Fibroblast of the aortic adventitia (primary cell): ENCODE measurements around the gene EVA1C. TPM values are rescaled to one million over a fixed set of nuclear protein-coding genes. Genes with fewer than 3 reads are reported as not detected.
"Not testable (repeated sequence)": the region's sequence is repeated elsewhere in the genome, so short reads cannot be mapped to it uniquely, and the experiment has no call there.

Experiments
- DNase-seq: peaks from one replicate; pipeline ENCODE4 v3.0.0-alpha.2; 2010; ENCODE audit warnings: low read depth
- H3K4me3 ChIP-seq: 2 replicates; pipeline ENCODE4 v1.5.1; 2011; ENCODE audit warnings: low read depth, mild to moderate bottlenecking, control low read depth, low read length, moderate library complexity
- total RNA-seq: library from RNA; depleted of rRNA; stranded (reverse); fragments of >200 nt; gene quantifications from 2 replicates; pipeline ENCODE4 v1.2.3, GENCODE V29; 2012; ENCODE audit warnings: low replicate concordance
- TF ChIP-seq, protein P1 (sequence below): IDR thresholded peaks from 2 replicates; pipeline ENCODE4 v1.5.1; 2011; ENCODE audit warnings: mild to moderate bottlenecking, low read length, control low read depth, inconsistent platforms; ENCODE audit not compliant: insufficient read depth

The EVA1C gene
- total RNA-seq, 1 donor: 14.5 TPM

DNA sequence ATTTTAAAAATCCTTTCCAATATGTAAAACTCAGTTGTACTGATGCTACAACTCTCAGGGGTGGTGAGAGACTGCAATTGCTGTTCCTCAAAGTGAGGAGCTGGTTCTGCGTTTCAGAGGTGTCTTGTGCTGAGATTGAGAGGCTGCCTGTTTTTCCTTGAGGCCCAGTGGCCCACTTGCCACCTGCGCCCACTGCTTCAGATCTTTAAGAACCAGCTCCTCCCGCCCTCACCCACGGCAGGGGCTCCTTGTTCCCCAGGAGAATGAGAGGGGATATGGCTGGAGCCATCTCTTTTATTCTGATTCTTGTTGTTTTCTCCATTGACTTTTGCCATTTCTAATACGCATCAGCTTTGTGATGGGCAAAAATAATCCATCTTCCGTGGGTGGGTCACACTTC is 45.5 kb downstream of the EVA1C start:
- H3K4me3 ChIP-seq: no peak overlapping the region
- no peak for DNase-seq
- TF ChIP-seq, protein P1, sequence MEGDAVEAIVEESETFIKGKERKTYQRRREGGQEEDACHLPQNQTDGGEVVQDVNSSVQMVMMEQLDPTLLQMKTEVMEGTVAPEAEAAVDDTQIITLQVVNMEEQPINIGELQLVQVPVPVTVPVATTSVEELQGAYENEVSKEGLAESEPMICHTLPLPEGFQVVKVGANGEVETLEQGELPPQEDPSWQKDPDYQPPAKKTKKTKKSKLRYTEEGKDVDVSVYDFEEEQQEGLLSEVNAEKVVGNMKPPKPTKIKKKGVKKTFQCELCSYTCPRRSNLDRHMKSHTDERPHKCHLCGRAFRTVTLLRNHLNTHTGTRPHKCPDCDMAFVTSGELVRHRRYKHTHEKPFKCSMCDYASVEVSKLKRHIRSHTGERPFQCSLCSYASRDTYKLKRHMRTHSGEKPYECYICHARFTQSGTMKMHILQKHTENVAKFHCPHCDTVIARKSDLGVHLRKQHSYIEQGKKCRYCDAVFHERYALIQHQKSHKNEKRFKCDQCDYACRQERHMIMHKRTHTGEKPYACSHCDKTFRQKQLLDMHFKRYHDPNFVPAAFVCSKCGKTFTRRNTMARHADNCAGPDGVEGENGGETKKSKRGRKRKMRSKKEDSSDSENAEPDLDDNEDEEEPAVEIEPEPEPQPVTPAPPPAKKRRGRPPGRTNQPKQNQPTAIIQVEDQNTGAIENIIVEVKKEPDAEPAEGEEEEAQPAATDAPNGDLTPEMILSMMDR: no peak

DNA sequence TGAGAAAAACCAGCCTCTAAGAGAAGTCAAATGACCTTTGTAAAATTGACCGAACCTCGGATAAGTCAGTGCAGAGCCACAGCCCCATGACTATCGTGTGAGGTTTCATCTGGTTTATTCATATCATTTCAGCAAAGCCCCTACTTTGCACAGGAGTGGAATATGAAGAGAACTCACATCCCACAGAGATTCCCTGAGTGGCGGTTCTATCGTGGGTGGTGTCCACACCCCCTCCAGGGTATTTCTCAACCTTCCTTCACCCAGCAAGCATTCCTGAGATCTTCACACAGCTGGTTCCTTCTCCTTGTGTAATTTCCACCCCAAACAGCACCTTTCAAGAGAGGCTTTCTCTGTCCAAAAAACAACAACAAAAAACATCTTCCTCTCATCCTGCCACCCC is 47.5 kb downstream of the EVA1C start:
- H3K4me3 ChIP-seq: no peak overlapping the region
- TF ChIP-seq, protein P1: no peak
- no peak for DNase-seq

DNA sequence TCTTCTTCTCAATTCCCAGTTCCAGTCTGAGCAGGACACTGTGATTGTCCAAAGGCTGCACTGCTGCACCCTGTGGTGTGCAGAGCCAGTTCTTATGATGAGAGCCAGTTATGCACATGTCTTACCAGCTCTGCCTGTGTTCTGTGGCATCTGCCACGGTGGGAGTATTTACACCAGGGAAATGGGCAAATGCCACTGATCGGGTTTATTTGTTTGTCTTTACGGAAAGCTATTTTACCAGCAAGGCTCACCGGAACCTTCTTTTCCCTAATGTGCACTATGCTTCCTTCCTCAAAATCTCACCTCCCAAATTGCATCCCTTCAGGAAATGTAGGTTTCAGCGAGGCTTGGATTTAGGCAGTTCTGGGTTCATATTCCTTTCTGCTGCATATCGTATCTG is 49.0 kb downstream of the EVA1C start:
- no peak overlapping the region for H3K4me3 ChIP-seq
- DNase-seq: no peak
- TF ChIP-seq, protein P1: no peak

DNA sequence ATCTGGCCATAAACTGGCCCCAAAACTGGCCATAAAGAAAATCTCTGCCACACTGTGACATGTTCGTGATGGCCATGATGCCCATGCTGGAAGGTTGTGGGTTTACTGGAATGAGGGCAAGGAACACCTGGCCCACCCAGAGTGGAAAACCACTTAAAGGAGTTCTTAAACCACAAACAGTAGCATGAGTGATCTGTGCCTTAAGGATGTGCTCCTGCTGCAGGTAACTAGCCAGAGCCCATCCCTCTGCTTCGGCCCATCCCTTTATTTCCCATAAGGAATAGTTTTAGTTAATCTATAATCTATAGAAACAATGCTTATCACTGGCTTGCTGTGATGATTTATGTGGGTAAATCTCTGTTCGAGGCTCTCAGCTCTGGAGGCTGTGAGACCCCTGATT is 50.1 kb downstream of the EVA1C start:
- DNase-seq, H3K4me3 ChIP-seq: not testable (repeated sequence)

DNA sequence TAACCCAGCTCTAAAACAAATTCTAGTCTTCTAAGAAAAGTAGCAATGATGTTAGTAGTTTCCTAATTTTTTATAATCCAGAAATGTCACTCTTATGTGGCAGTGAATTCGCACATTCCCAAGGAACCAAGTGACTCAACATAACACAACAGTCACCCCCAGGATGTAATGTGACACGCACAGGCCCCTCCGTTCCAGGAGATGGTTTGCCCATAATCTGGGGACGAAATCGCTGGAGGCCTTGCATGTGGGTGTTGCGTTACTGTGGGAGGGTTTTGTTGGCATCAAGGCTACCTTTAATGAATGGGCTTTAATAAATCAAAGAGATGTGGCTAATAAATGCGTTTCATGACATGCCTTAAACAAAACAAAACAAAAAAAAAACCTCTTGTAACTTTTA is 50.9 kb downstream of the EVA1C start:
- TF ChIP-seq, protein P1: no peak
- peak; percentile 71 for DNase-seq

DNA sequence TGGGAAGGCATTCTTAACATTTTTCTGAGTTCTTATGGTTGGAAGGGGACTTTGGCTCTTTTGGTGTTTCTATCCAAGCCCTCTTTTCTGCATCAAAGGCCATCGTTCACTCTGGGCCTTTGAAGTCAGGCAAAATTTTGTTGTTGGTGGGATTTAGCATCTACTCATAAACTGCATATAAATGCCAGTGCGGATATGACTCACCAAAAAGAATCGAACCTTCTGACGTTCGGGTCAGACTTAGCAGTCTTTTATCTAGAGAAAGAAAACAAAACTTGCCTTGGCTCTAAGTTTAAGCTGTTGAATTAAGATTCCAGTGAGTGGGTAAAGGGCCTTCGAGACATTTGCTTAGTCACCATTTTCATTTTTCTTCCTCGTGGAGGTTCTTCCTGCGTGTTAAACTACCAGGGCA is 51.4 kb downstream of the EVA1C start:
- H3K4me3 ChIP-seq: no peak overlapping the region
- TF ChIP-seq, protein P1: no peak
- DNase-seq: peak; percentile 99

More for the DNA sequence above, 50.9 kb downstream of the EVA1C start:
- H3K4me3 ChIP-seq: no peak overlapping the region

DNA sequence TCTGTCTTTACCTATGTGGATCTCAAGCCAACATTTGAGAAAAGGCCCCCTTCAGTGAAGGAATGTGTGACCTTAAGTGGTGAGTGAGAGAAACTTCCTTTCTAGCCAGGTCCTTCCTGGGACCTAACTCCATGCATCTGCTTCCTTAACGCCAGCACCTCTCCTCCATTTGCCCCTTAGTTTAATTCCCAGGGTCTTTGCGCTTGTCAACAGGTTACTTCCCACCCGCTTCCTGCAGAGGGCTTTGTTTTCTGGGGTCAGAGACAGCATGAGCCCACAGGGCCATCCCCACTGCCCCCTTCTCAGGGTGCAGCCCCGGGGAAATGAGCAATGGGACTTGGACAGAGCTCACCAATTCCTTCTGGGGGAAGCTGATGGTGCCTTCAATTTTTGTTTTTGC is 54.8 kb downstream of the EVA1C start:
- TF ChIP-seq, protein P1: no peak
- no peak for DNase-seq
- H3K4me3 ChIP-seq: no peak overlapping the region
